Right atrium auricular region (tissue), 2 donors: ENCODE results near the gene RGL1. TPM values are rescaled to one million over a fixed set of nuclear protein-coding genes. Genes with fewer than 3 reads are reported as not detected.

Experiments
- DNase-seq: peaks from one replicate; pipeline ENCODE4 v3.0.0-alpha.2; 2019; ENCODE audit warnings: low spot score
- H3K27ac ChIP-seq, 2 donors: fragments of 200-600 bp; sonication (generic); 1 replicate in 1 of 2; 2 replicates in 1 of 2; pipeline ENCODE4 v1.5.1; 2016 to 2019
- H3K27me3 ChIP-seq, 2 donors: fragments of 200-600 bp; sonication (generic); one replicate each; pipeline versions ENCODE4 v1.5.1 to v1.6.0; 2017 to 2019
- H3K36me3 ChIP-seq: fragments of 200-600 bp; sonication (generic); one replicate; pipeline ENCODE4 v1.5.1; 2016
- H3K4me1 ChIP-seq, 2 donors: fragments of 200-600 bp; sonication (generic); one replicate each; pipeline versions ENCODE4 v1.5.1 to v1.6.0; 2017 to 2019
- H3K4me3 ChIP-seq, 2 donors: fragments of 200-600 bp; sonication (generic); 1 replicate in 1 of 2; 2 replicates in 1 of 2; pipeline ENCODE4 v1.5.1; 2017 to 2019; ENCODE audit warnings: mild to moderate bottlenecking in 1 of 2, moderate library complexity in 1 of 2
- H3K9me3 ChIP-seq, 2 donors: fragments of 200-600 bp; sonication (generic); one replicate each; pipeline ENCODE4 v1.5.1; 2019
- CTCF ChIP-seq, 2 donors: fragments of 200-600 bp; sonication (generic); IDR thresholded peaks; one replicate each; pipeline ENCODE4 v1.5.1; 2019; ENCODE audit warnings: antibody characterized with exemption in 2 of 2
- total RNA-seq, 2 donors: library from RNA; depleted of rRNA; stranded (reverse); fragments of >200 nt; gene quantifications; one replicate each; pipeline ENCODE4 v1.1.0, GENCODE V29; 2016

Gene RGL1
- total RNA-seq, 2 donors from 2014 or later = 14.9 to 22.7 TPM

- no peaks in the 10 kb centered on the region for H3K9me3 ChIP-seq
- no peaks in the 10 kb centered on the region for H3K27me3 ChIP-seq
- no peak for DNase-seq
- no peak overlapping the region for H3K4me3 ChIP-seq
- TF ChIP-seq CTCF (IDR thresholded peaks at IDR 0.05) = no peak
- peaks cover 0 to 7% of the 10 kb centered on the region in 2 donors for H3K4me1 ChIP-seq
- H3K27ac ChIP-seq = no peak overlapping the region
- no peaks in the 10 kb centered on the region for H3K36me3 ChIP-seq
These were observed 22.9 kb downstream of the RGL1 start for GRCh38 chr1:183827801-183828200.

- Histone ChIP-seq H3K27me3 (no peaks in the 10 kb centered on the region), H3K36me3 (no peaks in the 10 kb centered on the region), H3K4me1 (peaks cover 0 to 18% of the 10 kb centered on the region in 2 donors), H3K9me3 (no peaks in the 10 kb centered on the region), H3K27ac (no peak overlapping the region), H3K4me3 (no peak overlapping the region)
- DNase-seq = no peak
- TF ChIP-seq CTCF (IDR thresholded peaks at IDR 0.05) = no peak
These were observed 25.5 kb downstream of the RGL1 start for GRCh38 chr1:183830389-183830788.

- H3K4me1 ChIP-seq = peaks cover 0 to 18% of the 10 kb centered on the region in 2 donors
- no peaks in the 10 kb centered on the region for H3K27me3 ChIP-seq
- DNase-seq = no peak
- no peaks in the 10 kb centered on the region for H3K9me3 ChIP-seq
- no peak for TF ChIP-seq CTCF (IDR thresholded peaks at IDR 0.05)
- H3K36me3 ChIP-seq = no peaks in the 10 kb centered on the region
- H3K27ac ChIP-seq = no peak overlapping the region
- H3K4me3 ChIP-seq = no peak overlapping the region
These were observed 26.4 kb downstream of the RGL1 start for GRCh38 chr1:183831311-183831710.

- DNase-seq = no peak
- no peaks in the 10 kb centered on the region for H3K27me3 ChIP-seq
- H3K36me3 ChIP-seq = no peaks in the 10 kb centered on the region
- no peaks in the 10 kb centered on the region for H3K9me3 ChIP-seq
- peaks cover 0 to 21% of the 10 kb centered on the region in 2 donors for H3K4me1 ChIP-seq
- no peak for TF ChIP-seq CTCF (IDR thresholded peaks at IDR 0.05)
- H3K4me3 ChIP-seq = no peak overlapping the region
- H3K27ac ChIP-seq = no peak overlapping the region
These were observed 27.5 kb downstream of the RGL1 start for GRCh38 chr1:183832459-183832858.

- H3K27ac ChIP-seq = no peak overlapping the region
- no peaks in the 10 kb centered on the region for H3K36me3 ChIP-seq
- H3K9me3 ChIP-seq = no peaks in the 10 kb centered on the region
- H3K27me3 ChIP-seq = no peaks in the 10 kb centered on the region
- no peak for DNase-seq
- no peak overlapping the region for H3K4me3 ChIP-seq
- H3K4me1 ChIP-seq = peaks cover 0 to 25% of the 10 kb centered on the region in 2 donors
- TF ChIP-seq CTCF (IDR thresholded peaks at IDR 0.05) = no peak
These were observed 29.6 kb downstream of the RGL1 start for GRCh38 chr1:183834568-183834967.

- Histone ChIP-seq H3K27me3 (no peaks in the 10 kb centered on the region), H3K27ac (no peak overlapping the region), H3K9me3 (no peaks in the 10 kb centered on the region), H3K36me3 (no peaks in the 10 kb centered on the region), H3K4me3 (no peak overlapping the region), H3K4me1 (peaks cover 0 to 25% of the 10 kb centered on the region in 2 donors)
- no peak for TF ChIP-seq CTCF (IDR thresholded peaks at IDR 0.05)
- no peak for DNase-seq
These were observed 31.7 kb downstream of the RGL1 start for GRCh38 chr1:183836598-183836997.
